Measurements from ENCODE around the gene C1QTNF7.

The C1QTNF7 gene

GRCh38 chr4:15414551-15415091 is 13.2 kb upstream of the C1QTNF7 start:
- DNase-seq (ENCODE audit: low read depth): peak; percentile 90

- no peak for DNase-seq (ENCODE audit: low read depth)
These were observed 11.2 kb upstream of the C1QTNF7 start for GRCh38 chr4:15416357-15417232.

- DNase-seq (ENCODE audit: low read depth): no peak
These were observed 10.6 kb upstream of the C1QTNF7 start for GRCh38 chr4:15417233-15417660.

GRCh38 chr4:15418956-15419355 is 8.9 kb upstream of the C1QTNF7 start:
- DNase-seq (ENCODE audit: low read depth): no peak

- DNase-seq (ENCODE audit: low read depth): peak; percentile 83
These were observed 7.2 kb upstream of the C1QTNF7 start for GRCh38 chr4:15420642-15421041.

- DNase-seq (ENCODE audit: low read depth): no peak
These were observed 4.5 kb upstream of the C1QTNF7 start for GRCh38 chr4:15423285-15423711.

GRCh38 chr4:15425520-15425919 is 2.3 kb upstream of the C1QTNF7 start:
- no peak for DNase-seq (ENCODE audit: low read depth)

- peak; percentile 39 for DNase-seq (ENCODE audit: low read depth)
These were observed 672 bp upstream of the C1QTNF7 start for GRCh38 chr4:15427161-15427560.

GRCh38 chr4:15428611-15429010 is 778 bp downstream of the C1QTNF7 start:
- DNase-seq (ENCODE audit: low read depth): no peak

GRCh38 chr4:15434091-15434490 is 6.3 kb downstream of the C1QTNF7 start:
- DNase-seq (ENCODE audit: low read depth): peak; percentile 95

- DNase-seq (ENCODE audit: low read depth): no peak
These were observed 6.8 kb downstream of the C1QTNF7 start for GRCh38 chr4:15434676-15435075.

GRCh38 chr4:15436513-15436912 is 8.7 kb downstream of the C1QTNF7 start:
- no peak for DNase-seq (ENCODE audit: low read depth)

- no peak for DNase-seq (ENCODE audit: low read depth)
These were observed 11.2 kb downstream of the C1QTNF7 start for GRCh38 chr4:15438939-15439524.

GRCh38 chr4:15443371-15444160 is 15.7 kb downstream of the C1QTNF7 start:
- no peak for DNase-seq (ENCODE audit: low read depth)

- no peak for DNase-seq (ENCODE audit: low read depth)
These were observed 16.4 kb downstream of the C1QTNF7 start for GRCh38 chr4:15444276-15444675.

GRCh38 chr4:15444879-15445547 is 17.2 kb downstream of the C1QTNF7 start:
- no peak for DNase-seq (ENCODE audit: low read depth)

GRCh38 chr4:15451181-15451865 is 23.5 kb downstream of the C1QTNF7 start:
- DNase-seq (ENCODE audit: low read depth): no peak

- DNase-seq (ENCODE audit: low read depth): peak; percentile 87
These were observed 24.3 kb downstream of the C1QTNF7 start for GRCh38 chr4:15451866-15452765.

GRCh38 chr4:15455290-15455689 is 27.5 kb downstream of the C1QTNF7 start:
- DNase-seq (ENCODE audit: low read depth): peak; percentile 90

Data from stromal cell of bone marrow (primary cell).